CD4-positive, alpha-beta T cell treated with Interleukin-12 subunit alpha and Interleukin-12 subunit beta, for 1 hour (primary cell): ENCODE measurements around the gene B3GLCT.
A peak's percentile ranks its signal among the peaks of the same experiment; 100 is the strongest.
"Not testable (repeated sequence)": the region's sequence is repeated elsewhere in the genome, so short reads cannot be mapped to it uniquely, and the experiment has no call there.

ENCODE experiments used
- DNase-seq: peaks from one replicate; pipeline ENCODE4 v3.0.0-alpha.2; 2020

B3GLCT gene

GRCh38 chr13:31184981-31185645 is 14.7 kb upstream of the B3GLCT start:
- no peak for DNase-seq

DNA sequence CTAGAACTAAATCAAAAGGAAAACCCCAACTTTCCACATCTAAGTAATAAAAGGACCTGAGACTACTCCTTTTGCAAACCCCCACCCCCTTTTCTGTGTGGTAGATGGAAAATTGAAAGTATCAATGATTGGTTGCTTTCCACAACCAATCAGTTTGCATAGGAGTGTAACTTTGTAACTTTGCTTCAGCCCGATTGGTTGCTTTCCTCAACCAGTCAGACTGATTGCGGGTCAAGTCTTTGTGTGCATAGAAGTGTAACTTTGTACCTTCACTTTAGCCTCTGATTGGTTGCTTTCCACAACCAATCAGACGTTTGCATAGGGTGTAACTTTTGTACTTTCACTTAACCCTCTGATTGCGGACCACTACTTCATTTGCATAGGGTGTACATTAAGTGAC is 8.0 kb upstream of the B3GLCT start:
- DNase-seq, result no peak

DNA sequence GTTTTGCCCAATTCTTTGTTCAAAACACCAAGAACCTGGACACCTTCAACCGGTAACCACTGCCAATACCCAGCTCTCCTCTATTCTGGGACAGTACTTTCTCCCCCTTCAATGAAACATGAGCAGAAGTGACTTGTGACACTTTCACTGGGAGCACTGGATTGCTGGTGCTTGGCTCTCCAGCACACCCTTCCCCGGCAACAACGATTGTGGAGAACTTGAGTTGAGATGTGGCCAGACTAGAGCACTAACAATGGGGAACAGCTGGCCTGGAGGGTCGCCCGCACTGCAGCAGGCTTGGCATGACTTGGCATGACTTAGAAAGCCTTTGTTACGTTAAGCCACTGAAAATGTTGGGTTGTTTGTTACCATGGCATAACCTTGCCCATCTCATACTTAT is 7.5 kb upstream of the B3GLCT start:
- DNase-seq, result no peak

GRCh38 chr13:31195616-31196015 is 4.2 kb upstream of the B3GLCT start:
- DNase-seq, result no peak

DNA sequence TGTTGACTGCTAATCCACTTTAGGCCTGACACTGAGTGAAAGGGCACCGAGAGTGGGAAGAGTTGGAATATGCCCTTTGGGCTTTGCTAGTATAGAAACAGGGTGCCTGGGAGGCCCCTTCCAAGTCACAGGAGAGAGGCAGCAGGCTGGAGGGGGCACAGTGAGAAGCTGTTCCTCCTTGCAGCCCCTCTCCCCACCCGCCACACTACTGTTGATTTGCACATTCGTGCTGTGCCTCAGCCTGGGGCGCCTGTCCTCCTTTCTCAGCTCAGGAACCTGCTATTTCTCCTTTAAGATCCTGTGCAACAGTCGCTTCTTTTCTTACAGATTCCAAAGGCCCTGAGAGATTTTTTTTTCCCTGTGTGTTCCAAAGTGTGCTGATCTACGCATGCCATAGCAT is 2.8 kb upstream of the B3GLCT start:
- no peak for DNase-seq

DNA sequence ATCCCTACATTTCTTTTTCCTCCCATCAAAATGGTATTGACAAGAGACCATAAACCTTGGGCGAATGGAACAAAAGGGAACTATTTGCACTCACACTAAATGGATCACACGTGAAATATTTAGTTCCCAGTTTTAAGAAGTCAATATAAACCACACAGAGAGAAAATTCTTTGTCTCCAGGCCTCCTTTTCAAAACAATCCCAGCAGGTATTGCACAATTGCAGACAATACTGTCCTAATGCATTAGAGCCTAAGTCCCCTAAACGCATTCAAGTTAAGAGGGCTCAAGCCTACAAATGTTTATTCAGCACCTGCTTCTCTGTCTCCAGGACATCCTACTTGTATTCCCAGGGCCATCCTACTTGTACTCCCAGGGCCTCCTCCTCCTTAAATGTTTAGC is 1.3 kb upstream of the B3GLCT start:
- no peak for DNase-seq

- DNase-seq, result no peak
Observed at GRCh38 chr13:31199527-31199848, 287 bp upstream of the B3GLCT start.

DNA sequence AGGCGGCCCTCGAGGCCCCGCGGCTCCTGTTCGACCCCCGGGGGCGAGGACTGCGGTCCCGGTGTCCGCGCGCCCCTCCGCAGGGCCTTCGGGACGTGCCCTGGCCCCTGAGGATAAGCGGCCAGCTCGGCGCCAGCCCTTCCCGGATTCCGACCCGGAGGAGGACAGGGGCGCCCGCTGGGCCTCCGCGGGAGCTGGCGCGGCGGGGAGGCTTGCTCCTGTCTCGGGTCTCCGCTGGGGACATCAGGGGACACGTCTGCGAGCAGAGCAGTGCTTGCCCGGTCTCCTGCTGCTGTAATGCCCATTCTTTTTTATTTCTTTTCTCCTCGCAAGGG is 829 bp downstream of the B3GLCT start:
- peak; percentile 57 for DNase-seq

GRCh38 chr13:31201341-31202031 is 1.7 kb downstream of the B3GLCT start:
- no peak for DNase-seq

- no peak for DNase-seq
Observed at GRCh38 chr13:31204592-31204991, 4.8 kb downstream of the B3GLCT start.

DNA sequence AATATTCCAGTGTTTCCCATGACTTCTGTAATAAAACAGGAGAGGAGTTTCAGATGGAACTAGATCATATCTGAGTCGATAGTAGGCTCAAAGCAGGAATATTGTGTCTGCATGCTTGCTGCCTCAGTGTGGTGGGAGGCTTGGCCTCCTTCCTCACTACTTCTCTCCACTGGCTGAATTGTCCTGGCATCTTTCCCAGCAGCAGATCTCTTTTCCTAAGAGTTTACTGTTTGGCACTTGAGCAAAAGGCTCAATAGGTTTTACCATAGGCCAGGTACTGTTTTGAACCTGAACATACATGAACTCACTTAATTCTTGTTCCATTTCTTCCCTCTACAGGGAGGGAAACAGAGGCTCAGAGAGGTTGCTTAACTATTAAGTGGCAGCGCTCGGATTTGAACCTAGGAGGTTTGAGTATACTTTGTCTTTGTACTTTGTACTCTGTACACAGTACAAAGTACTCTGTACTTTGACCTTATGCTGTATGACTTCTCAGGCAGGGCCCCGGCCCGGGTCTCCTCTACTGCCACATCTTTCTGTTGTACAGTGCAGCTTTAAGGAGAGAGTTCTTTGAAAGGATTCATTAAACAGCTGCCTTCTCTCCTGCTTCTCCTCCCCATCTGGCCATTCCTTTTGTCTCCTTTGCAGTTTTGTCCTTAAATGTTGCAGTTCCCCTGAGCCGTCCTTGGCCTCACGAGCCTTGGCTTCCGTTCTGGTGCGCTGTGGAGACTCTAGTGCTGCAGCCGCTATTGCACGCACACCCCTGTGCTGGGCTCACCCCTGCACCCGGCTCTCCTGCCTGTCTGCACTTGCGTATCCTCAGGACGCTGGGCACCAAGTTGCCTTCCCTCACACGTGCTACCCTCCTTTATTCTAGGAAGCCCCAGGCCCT is 8.1 kb downstream of the B3GLCT start:
- DNase-seq, result no peak

- DNase-seq, result no peak
Observed at GRCh38 chr13:31208559-31209122, 8.9 kb downstream of the B3GLCT start.

DNA sequence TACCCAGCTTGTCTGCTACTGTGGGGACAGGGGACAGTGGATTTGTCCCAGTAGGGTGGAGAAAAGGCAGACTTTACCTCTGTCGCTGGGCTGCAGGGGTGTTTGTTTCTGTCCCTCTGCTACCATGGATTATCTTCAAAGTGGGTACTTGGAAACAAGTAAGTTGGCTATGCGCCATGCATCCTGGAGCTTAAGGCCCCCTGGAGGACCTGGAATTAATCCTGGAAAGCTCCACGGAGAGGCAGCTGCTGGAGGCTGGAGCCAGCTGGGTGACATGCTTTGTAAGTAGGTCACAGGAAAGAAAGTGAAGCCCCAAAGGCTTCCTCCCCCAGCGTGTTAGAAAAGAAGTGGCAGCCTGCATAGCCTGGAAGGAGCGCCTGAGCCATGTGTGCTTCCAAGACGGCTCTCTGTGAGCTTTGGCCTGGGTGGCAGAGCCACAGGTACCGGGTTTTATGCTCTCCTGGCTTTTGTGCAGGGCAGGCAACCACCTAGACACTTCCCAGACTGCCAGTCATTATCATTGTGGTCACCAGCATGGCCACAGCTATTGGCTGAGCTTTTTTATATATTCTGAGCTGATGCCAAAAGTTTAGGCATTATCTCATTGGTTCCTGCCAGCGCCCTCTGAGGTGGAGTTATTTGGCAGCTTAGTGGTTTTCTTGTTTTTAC is 9.5 kb downstream of the B3GLCT start:
- peak; percentile 8 for DNase-seq

GRCh38 chr13:31209841-31210210 is 10.1 kb downstream of the B3GLCT start:
- DNase-seq, result no peak

GRCh38 chr13:31213651-31214289 is 14.0 kb downstream of the B3GLCT start:
- no peak for DNase-seq

- no peak for DNase-seq
Observed at GRCh38 chr13:31214435-31214834, 14.7 kb downstream of the B3GLCT start.

DNA sequence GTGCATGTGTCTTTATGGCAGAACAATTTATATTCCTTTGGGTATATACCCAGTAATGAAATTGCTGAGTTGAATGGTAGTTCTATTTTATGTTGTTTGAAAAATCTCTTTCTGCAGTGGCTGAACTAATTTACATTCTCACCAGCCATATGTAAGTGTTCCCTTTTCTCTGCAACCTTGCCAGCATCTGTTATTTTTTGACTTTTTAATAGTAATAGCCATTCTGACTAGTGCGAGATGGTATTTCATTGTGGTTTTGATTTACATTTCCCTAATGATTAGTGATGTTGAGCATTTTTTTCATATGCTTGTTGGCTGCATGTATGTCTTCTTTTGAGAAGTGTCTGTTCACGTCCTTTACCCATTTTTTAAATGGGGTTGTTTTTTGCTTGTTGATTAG is 17.1 kb downstream of the B3GLCT start:
- not testable (repeated sequence) for DNase-seq

- DNase-seq, result no peak
Observed at GRCh38 chr13:31219909-31220598, 20.3 kb downstream of the B3GLCT start.

- no peak for DNase-seq
Observed at GRCh38 chr13:31221057-31221456, 21.3 kb downstream of the B3GLCT start.

- no peak for DNase-seq
Observed at GRCh38 chr13:31223215-31223614, 23.4 kb downstream of the B3GLCT start.

GRCh38 chr13:31223640-31224039 is 23.9 kb downstream of the B3GLCT start:
- no peak for DNase-seq

DNA sequence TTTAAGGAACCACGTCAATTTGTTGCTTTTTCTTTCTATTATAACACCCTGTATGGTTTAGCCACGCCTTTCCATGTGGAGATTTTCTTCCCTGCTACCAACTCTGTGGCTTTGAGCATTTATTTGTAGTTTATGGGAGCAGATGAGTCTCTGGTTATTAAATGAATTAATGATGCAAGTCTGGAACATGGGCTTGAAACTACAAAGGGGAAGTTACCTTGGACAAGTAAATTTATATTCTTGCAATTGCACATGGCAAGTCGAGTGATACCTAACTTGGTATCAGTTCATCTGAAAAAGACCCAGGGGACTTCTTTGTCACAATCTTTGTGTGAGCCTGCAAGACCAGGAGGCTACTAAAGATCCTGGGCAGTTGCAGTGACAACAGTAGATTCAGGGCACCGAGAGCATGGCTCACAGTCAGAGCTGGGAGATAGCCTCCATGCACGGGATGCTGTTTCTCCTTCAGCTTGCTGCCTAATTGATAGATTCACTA is 24.4 kb downstream of the B3GLCT start:
- DNase-seq, result no peak
